Upper lobe of left lung (tissue), 4 donors: ENCODE results near the gene THOC6.

Experiments used
- EP300 ChIP-seq, 4 donors: sonication (generic); formaldehyde crosslinking; IDR thresholded peaks; one replicate each; pipeline ENCODE4 v1.5.1; 2017; ENCODE audit warnings: antibody characterized with exemption in 4 of 4, control low read depth in 2 of 4
- POLR2A ChIP-seq, 4 donors: fragments of 450-650 bp; IDR thresholded peaks; one replicate each; pipeline ENCODE4 v1.5.1; 2016 to 2017; ENCODE audit warnings: antibody characterized with exemption in 4 of 4, mild to moderate bottlenecking in 2 of 4
- POLR2AphosphoS5 ChIP-seq, 2 donors: sonication (generic); formaldehyde crosslinking; IDR thresholded peaks; one replicate each; pipeline ENCODE4 v1.5.1; 2017; ENCODE audit warnings: antibody characterized with exemption in 2 of 2
- TF ChIP-seq, protein P1 (sequence below), 6 experiments: fragments of 450-650 bp in 4 of 6; fragments of 200-600 bp in 2 of 6; sonication (generic) in 2 of 6; IDR thresholded peaks; one replicate each; pipeline ENCODE4 v1.5.1; 2016 to 2019; ENCODE audit warnings: antibody characterized with exemption in 6 of 6

- TF ChIP-seq, protein P1, sequence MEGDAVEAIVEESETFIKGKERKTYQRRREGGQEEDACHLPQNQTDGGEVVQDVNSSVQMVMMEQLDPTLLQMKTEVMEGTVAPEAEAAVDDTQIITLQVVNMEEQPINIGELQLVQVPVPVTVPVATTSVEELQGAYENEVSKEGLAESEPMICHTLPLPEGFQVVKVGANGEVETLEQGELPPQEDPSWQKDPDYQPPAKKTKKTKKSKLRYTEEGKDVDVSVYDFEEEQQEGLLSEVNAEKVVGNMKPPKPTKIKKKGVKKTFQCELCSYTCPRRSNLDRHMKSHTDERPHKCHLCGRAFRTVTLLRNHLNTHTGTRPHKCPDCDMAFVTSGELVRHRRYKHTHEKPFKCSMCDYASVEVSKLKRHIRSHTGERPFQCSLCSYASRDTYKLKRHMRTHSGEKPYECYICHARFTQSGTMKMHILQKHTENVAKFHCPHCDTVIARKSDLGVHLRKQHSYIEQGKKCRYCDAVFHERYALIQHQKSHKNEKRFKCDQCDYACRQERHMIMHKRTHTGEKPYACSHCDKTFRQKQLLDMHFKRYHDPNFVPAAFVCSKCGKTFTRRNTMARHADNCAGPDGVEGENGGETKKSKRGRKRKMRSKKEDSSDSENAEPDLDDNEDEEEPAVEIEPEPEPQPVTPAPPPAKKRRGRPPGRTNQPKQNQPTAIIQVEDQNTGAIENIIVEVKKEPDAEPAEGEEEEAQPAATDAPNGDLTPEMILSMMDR (IDR thresholded peaks at IDR 0.05): no peak
- TF ChIP-seq POLR2A (IDR thresholded peaks at IDR 0.05) (no peak), POLR2AphosphoS5 (IDR thresholded peaks at IDR 0.05) (no peak), EP300 (IDR thresholded peaks at IDR 0.05) (no peak)
These were observed 35.2 kb upstream of the THOC6 start for GRCh38 chr16:2988590-2989099.
